ENCODE data around the gene CTBP2. TPM values are rescaled to one million over a fixed set of nuclear protein-coding genes. Genes with fewer than 3 reads are reported as not detected.

The CTBP2 gene
- total RNA-seq, 1 experiment from 2014 or later, result 97.2 TPM

- TF ChIP-seq CTCF (IDR thresholded peaks at IDR 0.05; ENCODE audit: insufficient read depth in 1 of 2, low read depth in 1 of 2, low read length in 1 of 2, severe bottlenecking in 1 of 2, unreplicated experiment in 1 of 2), result no peak
- Histone ChIP-seq H3K4me3 (ENCODE audit: low read depth, low read length) (no peak overlapping the region), H3K27me3 (replicated peaks; ENCODE audit: control insufficient read depth, insufficient read depth, low read length) (no peaks in the 10 kb centered on the region), H3K36me3 (ENCODE audit: control insufficient read depth, insufficient read depth, low read length) (no peaks in the 10 kb centered on the region; the same call in 1 of the 2 replicates), H3K4me1 (0 out of 2 replicates have a peak, but pooled peaks cover under 1% of the 10 kb centered on the region), H3K9me3 (no peaks in the 10 kb centered on the region)
- Mint-ChIP-seq H3K27me3 (ENCODE audit: insufficient read depth, unreplicated experiment) (no peaks in the 10 kb centered on the region), H3K27ac (ENCODE audit: unreplicated experiment) (no peak overlapping the region), H3K4me1 (ENCODE audit: low read depth, unreplicated experiment) (no peaks in the 10 kb centered on the region), H3K4me3 (ENCODE audit: unreplicated experiment) (no peak overlapping the region), H3K9me3 (ENCODE audit: unreplicated experiment) (no peaks in the 10 kb centered on the region), H3K36me3 (ENCODE audit: insufficient read depth, unreplicated experiment) (peaks cover 21% of the 10 kb centered on the region)
- intact Hi-C loops (cut with micrococcal nuclease; ENCODE audit: unreplicated experiment), result no loop called here
- POLR2A ChIA-PET, result no interaction called here
- BruUV-seq (replicated peaks), result no TSS peak
- DNase-seq, result no peak
- CTCF ChIA-PET, result no interaction called here
Measured at GRCh38 chr10:125115409-125115808, 45.0 kb downstream of the CTBP2 start.

GRCh38 chr10:125114761-125115391, 45.5 kb downstream of the CTBP2 start:
- TF ChIP-seq CTCF (IDR thresholded peaks at IDR 0.05; ENCODE audit: insufficient read depth in 1 of 2, low read depth in 1 of 2, low read length in 1 of 2, severe bottlenecking in 1 of 2, unreplicated experiment in 1 of 2), result no peak
- Mint-ChIP-seq H3K4me1 (ENCODE audit: low read depth, unreplicated experiment) (no peaks in the 10 kb centered on the region), H3K27me3 (ENCODE audit: insufficient read depth, unreplicated experiment) (no peaks in the 10 kb centered on the region), H3K4me3 (ENCODE audit: unreplicated experiment) (no peak overlapping the region), H3K9me3 (ENCODE audit: unreplicated experiment) (no peaks in the 10 kb centered on the region), H3K27ac (ENCODE audit: unreplicated experiment) (no peak overlapping the region), H3K36me3 (ENCODE audit: insufficient read depth, unreplicated experiment) (peaks cover 26% of the 10 kb centered on the region)
- Histone ChIP-seq H3K4me1 (no peaks in the 10 kb centered on the region), H3K36me3 (ENCODE audit: control insufficient read depth, insufficient read depth, low read length) (peaks cover under 1% of the 10 kb centered on the region; the same call in 1 of the 2 replicates), H3K9me3 (no peaks in the 10 kb centered on the region), H3K4me3 (ENCODE audit: low read depth, low read length) (no peak overlapping the region), H3K27me3 (replicated peaks; ENCODE audit: control insufficient read depth, insufficient read depth, low read length) (no peaks in the 10 kb centered on the region)
- no peak for DNase-seq
- ChIA-PET CTCF (no interaction called here), POLR2A (no interaction called here)
- intact Hi-C loops (cut with micrococcal nuclease; ENCODE audit: unreplicated experiment), result no loop called here
- no TSS peak for BruUV-seq (replicated peaks)

GRCh38 chr10:125113691-125114371, 46.5 kb downstream of the CTBP2 start:
- Mint-ChIP-seq H3K9me3 (ENCODE audit: unreplicated experiment) (no peaks in the 10 kb centered on the region), H3K4me1 (ENCODE audit: low read depth, unreplicated experiment) (no peaks in the 10 kb centered on the region), H3K27me3 (ENCODE audit: insufficient read depth, unreplicated experiment) (no peaks in the 10 kb centered on the region), H3K4me3 (ENCODE audit: unreplicated experiment) (no peak overlapping the region), H3K27ac (ENCODE audit: unreplicated experiment) (no peak overlapping the region), H3K36me3 (ENCODE audit: insufficient read depth, unreplicated experiment) (peaks cover 34% of the 10 kb centered on the region)
- DNase-seq, result no peak
- ChIA-PET CTCF (no interaction called here), POLR2A (interaction anchor here (0.6 kb wide), 1 partner anchor 24 kb away, joined by 3 read pairs; no protein-coding TSS in a partner anchor)
- H3K9me3 ChIP-seq, result no peaks in the 10 kb centered on the region
- TF ChIP-seq CTCF (IDR thresholded peaks at IDR 0.05; ENCODE audit: insufficient read depth in 1 of 2, low read depth in 1 of 2, low read length in 1 of 2, severe bottlenecking in 1 of 2, unreplicated experiment in 1 of 2), result no peak
- peaks cover 6% of the 10 kb centered on the region for H3K36me3 ChIP-seq (ENCODE audit: control insufficient read depth, insufficient read depth, low read length)
- H3K27me3 ChIP-seq (replicated peaks; ENCODE audit: control insufficient read depth, insufficient read depth, low read length), result no peaks in the 10 kb centered on the region
- intact Hi-C loops (cut with micrococcal nuclease; ENCODE audit: unreplicated experiment), result no loop called here
- no TSS peak for BruUV-seq (replicated peaks)
- no peaks in the 10 kb centered on the region for H3K4me1 ChIP-seq
- no peak overlapping the region for H3K4me3 ChIP-seq (ENCODE audit: low read depth, low read length)
